HCT116 (cell line): ENCODE data around the gene ANO10. TPM values are rescaled to one million over a fixed set of nuclear protein-coding genes. Genes with fewer than 3 reads are reported as not detected.

Source experiments
- ATAC-seq: fragments of 200-7000 bp; cut with Tn5 transposase; 2 replicates; pipeline ENCODE4 v1.9.1; 2020; ENCODE audit warnings: mild to moderate bottlenecking, moderate library complexity
- BruUV-seq: library from RNA; stranded (reverse); fragments of 400-500 nt; replicated peaks from 2 replicates; lab custom pipeline; 2021; lab: Mats Ljungman, UMichigan
- CTCF ChIA-PET: fragments of 300-600 bp; sonication (Branson Sonifier 250); formaldehyde crosslinking; loops from one replicate; lab custom pipeline; 2021; ENCODE audit warnings: antibody characterized with exemption; lab: Charles Lee
- POLR2A ChIA-PET: fragments of 300-600, 350-600 bp; sonication (Branson Sonifier 250); formaldehyde crosslinking; loops from one replicate; lab custom pipeline; 2021; ENCODE audit warnings: antibody characterized with exemption; lab: Charles Lee
- RAD21 ChIA-PET, 2 experiments: fragments of 300-600 bp; sonication (Branson Sonifier 250); formaldehyde crosslinking; loops; one replicate each; lab custom pipeline; 2023; ENCODE audit warnings: low total read pairs in 2 of 2; ENCODE audit not compliant: uncharacterized antibody in 2 of 2, unreplicated experiment in 2 of 2, low non-redundant PET in 1 of 2; lab: Charles Lee
- DNase-seq: peaks from one replicate; pipeline ENCODE4 v3.0.0-alpha.2; 2010; ENCODE audit warnings: low read depth, low spot score
- H2AFZ ChIP-seq: fragments of 200-600 bp; shearing (Covaris generic), sonication (generic); 2 replicates; pipeline ENCODE4 v1.6.1; 2017; ENCODE audit warnings: low read depth, mixed run types, mixed read lengths, antibody characterized with exemption, low read length; ENCODE audit not compliant: poor library complexity, severe bottlenecking
- H3K27ac ChIP-seq: 2 replicates; pipeline ENCODE4 v1.5.1; 2012; ENCODE audit warnings: low read depth, low read length
- H3K27me3 ChIP-seq: fragments of 200-600 bp; sonication (generic); 2 replicates; pipeline ENCODE4 v1.6.1; 2016; ENCODE audit warnings: mixed run types, low read length, mixed read lengths; ENCODE audit not compliant: insufficient read depth
- H3K36me3 ChIP-seq, 2 experiments: fragments of 200-500 bp in 1 of 2; fragments of 200-600 bp in 1 of 2; sonication (Bioruptor generic) in 1 of 2; sonication (generic) in 1 of 2; 2 replicates each; pipeline versions ENCODE4 v1.5.1 to v1.6.1; 2014 to 2016; ENCODE audit warnings: low read length in 2 of 2, inconsistent platforms in 1 of 2, mixed read lengths in 1 of 2, mixed run types in 1 of 2; ENCODE audit not compliant: insufficient read depth in 2 of 2, control insufficient read depth in 1 of 2
- H3K4me1 ChIP-seq, 2 experiments: fragments of 200-600 bp in 1 of 2; sonication (generic) in 1 of 2; 2 replicates each; pipeline versions ENCODE4 v1.5.1 to v1.6.1; 2012 to 2017; ENCODE audit warnings: low read length in 2 of 2, inconsistent platforms in 1 of 2, mild to moderate bottlenecking in 1 of 2, mixed read lengths in 1 of 2, mixed run types in 1 of 2, moderate library complexity in 1 of 2; ENCODE audit not compliant: insufficient read depth in 2 of 2, control insufficient read depth in 1 of 2
- H3K4me2 ChIP-seq: fragments of 200-600 bp; sonication (generic); 2 replicates; pipeline ENCODE4 v1.6.1; 2017; ENCODE audit warnings: mixed run types, low read length, mixed read lengths
- H3K4me3 ChIP-seq, 2 experiments: fragments of 200-600 bp in 1 of 2; sonication (generic) in 1 of 2; replicated peaks in 1 of 2; 2 replicates each; pipeline ENCODE4 v1.5.1; 2011 to 2016; ENCODE audit warnings: low read length in 2 of 2, control low read depth in 1 of 2, low read depth in 1 of 2, mild to moderate bottlenecking in 1 of 2, mixed read lengths in 1 of 2, mixed run types in 1 of 2
- H3K79me2 ChIP-seq: fragments of 200-600 bp; sonication (generic); 2 replicates; pipeline ENCODE4 v1.6.1; 2017; ENCODE audit warnings: mild to moderate bottlenecking, mixed run types, low read length, moderate library complexity, mixed read lengths; ENCODE audit not compliant: insufficient read depth
- H3K9ac ChIP-seq: fragments of 200-600 bp; sonication (generic); 2 replicates; pipeline ENCODE4 v1.6.1; 2016; ENCODE audit warnings: low read length, mixed read lengths
- H3K9me2 ChIP-seq: fragments of 200-600 bp; sonication (generic), shearing (Covaris generic); 2 replicates; pipeline ENCODE4 v1.6.1; 2017; ENCODE audit warnings: mixed run types, mild to moderate bottlenecking, moderate library complexity; ENCODE audit not compliant: insufficient read depth
- H3K9me3 ChIP-seq, 2 experiments: fragments of 200-500 bp in 1 of 2; fragments of 200-600 bp in 1 of 2; sonication (Bioruptor generic) in 1 of 2; sonication (generic) in 1 of 2; 2 replicates each; pipeline ENCODE4 v1.6.1; 2014 to 2017; ENCODE audit warnings: low read length in 2 of 2, mixed read lengths in 2 of 2, inconsistent platforms in 1 of 2, low read depth in 1 of 2, mild to moderate bottlenecking in 1 of 2, mixed run types in 1 of 2, moderate library complexity in 1 of 2; ENCODE audit not compliant: control insufficient read depth in 1 of 2, insufficient read depth in 1 of 2
- H4K20me1 ChIP-seq: fragments of 200-600 bp; sonication (generic), shearing (Covaris generic); 2 replicates; pipeline ENCODE4 v1.6.1; 2017; ENCODE audit warnings: mixed run types, mild to moderate bottlenecking, moderate library complexity; ENCODE audit not compliant: insufficient read depth
- CBX3 ChIP-seq: IDR thresholded peaks from 2 replicates; pipeline ENCODE4 v1.6.1; 2012; ENCODE audit warnings: low read depth
- CEBPB ChIP-seq: IDR thresholded peaks from 2 replicates; pipeline ENCODE4 v1.6.1; 2012; ENCODE audit warnings: low read depth
- ELF1 ChIP-seq: IDR thresholded peaks from 2 replicates; pipeline ENCODE4 v1.6.1; 2012; ENCODE audit warnings: low read depth, borderline replicate concordance
- POLR2A ChIP-seq: IDR thresholded peaks from 2 replicates; pipeline ENCODE4 v1.7.0; 2011; ENCODE audit warnings: borderline replicate concordance; ENCODE audit not compliant: insufficient read depth, insufficient read length; ENCODE audit errors: extremely low read depth
- POLR2AphosphoS5 ChIP-seq: IDR thresholded peaks from 2 replicates; pipeline ENCODE4 v1.6.1; 2011; ENCODE audit warnings: mild to moderate bottlenecking, low read depth, low read length, moderate library complexity
- TCF7L2 ChIP-seq: IDR thresholded peaks from 2 replicates; pipeline ENCODE4 v1.7.0; 2011; ENCODE audit warnings: borderline replicate concordance, inconsistent platforms; ENCODE audit not compliant: insufficient read depth, insufficient read length; ENCODE audit errors: extremely low read depth
- ZNF274 ChIP-seq: fragments of 200-500 bp; sonication (Bioruptor generic); IDR thresholded peaks from 2 replicates; pipeline ENCODE4 v1.6.1; 2014; ENCODE audit warnings: mild to moderate bottlenecking, low read depth, low read length, inconsistent platforms
- intact Hi-C: fragments of 100-400 bp; cut with micrococcal nuclease; formaldehyde crosslinking; loops from 2 replicates; pipeline ENCODE4 v1.10.0; 2022
- total RNA-seq: library from RNA; stranded (reverse); gene quantifications from one replicate; pipeline ENCODE4 v1.2.1, GENCODE V29; 2021; ENCODE audit not compliant: unreplicated experiment
- TF ChIP-seq, protein P1 (sequence below): IDR thresholded peaks from 2 replicates; pipeline ENCODE4 v1.6.1; 2011; ENCODE audit warnings: mild to moderate bottlenecking, low read length, moderate library complexity; ENCODE audit not compliant: insufficient replicate concordance; ENCODE audit errors: extremely low read depth
- TF ChIP-seq, protein P2 (sequence below), 3 experiments: fragments of 200-600 bp in 1 of 3; sonication (generic) in 1 of 3; IDR thresholded peaks in 2 of 3; conservative IDR thresholded peaks in 1 of 3; 2 replicates each; pipeline ENCODE4 v1.5.1; 2012 to 2017; ENCODE audit warnings: low read depth in 2 of 3, low read length in 2 of 3, antibody characterized with exemption in 1 of 3, borderline replicate concordance in 1 of 3, control low read depth in 1 of 3, mild to moderate bottlenecking in 1 of 3, mixed read lengths in 1 of 3, mixed run types in 1 of 3, moderate library complexity in 1 of 3; ENCODE audit not compliant: insufficient read depth in 1 of 3
- TF ChIP-seq, protein P3 (sequence below): IDR thresholded peaks from 2 replicates; pipeline ENCODE4 v1.6.1; 2012
- TF ChIP-seq, protein P4 (sequence below): IDR thresholded peaks from 2 replicates; pipeline ENCODE4 v1.6.1; 2012

ANO10 gene
- total RNA-seq, 1 experiment from 2014 or later, result 13.3 TPM

GRCh38 chr3:43647331-43648166 is 25.7 kb upstream of the ANO10 start:
- Histone ChIP-seq H3K9me3 (no peaks in the 10 kb centered on the region), H3K4me3 (no peak overlapping the region), H3K36me3 (no peaks in the 10 kb centered on the region), H3K79me2 (no peaks in the 10 kb centered on the region), H3K27me3 (no peaks in the 10 kb centered on the region), H2AFZ (no peak overlapping the region), H3K4me1 (peaks cover 0 to 5% of the 10 kb centered on the region in 2 experiments; a peak in 1 of 4 replicates), H4K20me1 (no peaks in the 10 kb centered on the region), H3K4me2 (no peak overlapping the region), H3K9me2 (no peaks in the 10 kb centered on the region; the same call in 1 of the 2 replicates), H3K9ac (no peak overlapping the region), H3K27ac (no peak overlapping the region)
- no peak for ATAC-seq
- ChIA-PET CTCF (no interaction called here), POLR2A (no interaction called here), RAD21 (no interaction called here)
- TF ChIP-seq, protein P1, sequence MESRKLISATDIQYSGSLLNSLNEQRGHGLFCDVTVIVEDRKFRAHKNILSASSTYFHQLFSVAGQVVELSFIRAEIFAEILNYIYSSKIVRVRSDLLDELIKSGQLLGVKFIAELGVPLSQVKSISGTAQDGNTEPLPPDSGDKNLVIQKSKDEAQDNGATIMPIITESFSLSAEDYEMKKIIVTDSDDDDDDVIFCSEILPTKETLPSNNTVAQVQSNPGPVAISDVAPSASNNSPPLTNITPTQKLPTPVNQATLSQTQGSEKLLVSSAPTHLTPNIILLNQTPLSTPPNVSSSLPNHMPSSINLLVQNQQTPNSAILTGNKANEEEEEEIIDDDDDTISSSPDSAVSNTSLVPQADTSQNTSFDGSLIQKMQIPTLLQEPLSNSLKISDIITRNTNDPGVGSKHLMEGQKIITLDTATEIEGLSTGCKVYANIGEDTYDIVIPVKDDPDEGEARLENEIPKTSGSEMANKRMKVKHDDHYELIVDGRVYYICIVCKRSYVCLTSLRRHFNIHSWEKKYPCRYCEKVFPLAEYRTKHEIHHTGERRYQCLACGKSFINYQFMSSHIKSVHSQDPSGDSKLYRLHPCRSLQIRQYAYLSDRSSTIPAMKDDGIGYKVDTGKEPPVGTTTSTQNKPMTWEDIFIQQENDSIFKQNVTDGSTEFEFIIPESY, result no peak
- TF ChIP-seq CEBPB, result peak; percentile 27; the same call in 1 of the 2 replicates
- no peak for TF ChIP-seq POLR2AphosphoS5
- no peak for TF ChIP-seq CBX3
- no peak for TF ChIP-seq ELF1
- intact Hi-C loops, result no loop called here
- DNase-seq, result no peak
- BruUV-seq, result no TSS peak

- intact Hi-C loops, result no loop called here
- no peak overlapping the region for H3K4me3 ChIP-seq
- H3K4me2 ChIP-seq, result no peak overlapping the region
- H3K36me3 ChIP-seq, result no peaks in the 10 kb centered on the region
- ATAC-seq (peak; percentile 54), DNase-seq (no peak)
- H3K9me2 ChIP-seq, result no peaks in the 10 kb centered on the region
- no peaks in the 10 kb centered on the region for H3K27me3 ChIP-seq
- CTCF ChIA-PET, result no interaction called here
- no peaks in the 10 kb centered on the region for H3K9me3 ChIP-seq
- no peaks in the 10 kb centered on the region for H4K20me1 ChIP-seq
- POLR2A ChIA-PET, result no interaction called here
- peaks cover 0 to 8% of the 10 kb centered on the region in 2 experiments; a peak in 2 of 4 replicates for H3K4me1 ChIP-seq
- H2AFZ ChIP-seq, result no peak overlapping the region
- H3K27ac ChIP-seq, result no peak overlapping the region
- BruUV-seq, result no TSS peak
- no peak overlapping the region for H3K9ac ChIP-seq
- RAD21 ChIA-PET, result no interaction called here
- no peaks in the 10 kb centered on the region for H3K79me2 ChIP-seq
- TF ChIP-seq, protein P2, sequence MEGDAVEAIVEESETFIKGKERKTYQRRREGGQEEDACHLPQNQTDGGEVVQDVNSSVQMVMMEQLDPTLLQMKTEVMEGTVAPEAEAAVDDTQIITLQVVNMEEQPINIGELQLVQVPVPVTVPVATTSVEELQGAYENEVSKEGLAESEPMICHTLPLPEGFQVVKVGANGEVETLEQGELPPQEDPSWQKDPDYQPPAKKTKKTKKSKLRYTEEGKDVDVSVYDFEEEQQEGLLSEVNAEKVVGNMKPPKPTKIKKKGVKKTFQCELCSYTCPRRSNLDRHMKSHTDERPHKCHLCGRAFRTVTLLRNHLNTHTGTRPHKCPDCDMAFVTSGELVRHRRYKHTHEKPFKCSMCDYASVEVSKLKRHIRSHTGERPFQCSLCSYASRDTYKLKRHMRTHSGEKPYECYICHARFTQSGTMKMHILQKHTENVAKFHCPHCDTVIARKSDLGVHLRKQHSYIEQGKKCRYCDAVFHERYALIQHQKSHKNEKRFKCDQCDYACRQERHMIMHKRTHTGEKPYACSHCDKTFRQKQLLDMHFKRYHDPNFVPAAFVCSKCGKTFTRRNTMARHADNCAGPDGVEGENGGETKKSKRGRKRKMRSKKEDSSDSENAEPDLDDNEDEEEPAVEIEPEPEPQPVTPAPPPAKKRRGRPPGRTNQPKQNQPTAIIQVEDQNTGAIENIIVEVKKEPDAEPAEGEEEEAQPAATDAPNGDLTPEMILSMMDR (IDR thresholded peaks at IDR 0.05 in 2 of 3, conservative IDR thresholded peaks at IDR 0.05 in 1 of 3; ENCODE audit: borderline replicate concordance in 1 of 3, insufficient read depth in 1 of 3, low read depth in 2 of 3, low read length in 2 of 3), result no peak
- TF ChIP-seq CEBPB (no peak), ZNF274 (no peak), TCF7L2 (no peak), POLR2A (no peak)
- TF ChIP-seq, protein P3, sequence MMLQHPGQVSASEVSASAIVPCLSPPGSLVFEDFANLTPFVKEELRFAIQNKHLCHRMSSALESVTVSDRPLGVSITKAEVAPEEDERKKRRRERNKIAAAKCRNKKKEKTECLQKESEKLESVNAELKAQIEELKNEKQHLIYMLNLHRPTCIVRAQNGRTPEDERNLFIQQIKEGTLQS, result no peak
- TF ChIP-seq, protein P4, sequence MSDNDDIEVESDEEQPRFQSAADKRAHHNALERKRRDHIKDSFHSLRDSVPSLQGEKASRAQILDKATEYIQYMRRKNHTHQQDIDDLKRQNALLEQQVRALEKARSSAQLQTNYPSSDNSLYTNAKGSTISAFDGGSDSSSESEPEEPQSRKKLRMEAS, result no peak
- TF ChIP-seq, protein P1, result no peak
Observed at GRCh38 chr3:43644443-43644842, 22.6 kb upstream of the ANO10 start.
